Measurements from ENCODE around the gene PTPN5. TPM values are rescaled to one million over a fixed set of nuclear protein-coding genes. Genes with fewer than 3 reads are reported as not detected.
A peak's percentile ranks its signal among the peaks of the same experiment; 100 is the strongest.

The PTPN5 gene
- total RNA-seq, 1 experiment from 2014 or later = 3.0 TPM

GRCh38 chr11:18739685-18740084, 51.9 kb downstream of the PTPN5 start:
- Histone ChIP-seq H3K4me3 (ENCODE audit: insufficient read depth, low read depth, low read length) (no peak overlapping the region), H3K27me3 (ENCODE audit: control insufficient read depth, insufficient read depth, low read length) (no peaks in the 10 kb centered on the region), H3K36me3 (replicated peaks; ENCODE audit: control insufficient read depth, insufficient read depth, low read length) (no peaks in the 10 kb centered on the region)
- DNase-seq = no peak

GRCh38 chr11:18737642-18738041, 54.0 kb downstream of the PTPN5 start:
- no peak for DNase-seq
- Histone ChIP-seq H3K4me3 (ENCODE audit: insufficient read depth, low read depth, low read length) (no peak overlapping the region), H3K27me3 (ENCODE audit: control insufficient read depth, insufficient read depth, low read length) (no peaks in the 10 kb centered on the region), H3K36me3 (replicated peaks; ENCODE audit: control insufficient read depth, insufficient read depth, low read length) (no peaks in the 10 kb centered on the region)

GRCh38 chr11:18736590-18737148, 54.9 kb downstream of the PTPN5 start:
- DNase-seq = peak; percentile 80
- Histone ChIP-seq H3K4me3 (ENCODE audit: insufficient read depth, low read depth, low read length) (no peak overlapping the region), H3K27me3 (ENCODE audit: control insufficient read depth, insufficient read depth, low read length) (no peaks in the 10 kb centered on the region), H3K36me3 (replicated peaks; ENCODE audit: control insufficient read depth, insufficient read depth, low read length) (no peaks in the 10 kb centered on the region)

GRCh38 chr11:18733202-18733601, 58.4 kb downstream of the PTPN5 start:
- DNase-seq = no peak
- H3K4me3 ChIP-seq (ENCODE audit: insufficient read depth, low read depth, low read length) = no peak overlapping the region
- H3K36me3 ChIP-seq (replicated peaks; ENCODE audit: control insufficient read depth, insufficient read depth, low read length) = no peaks in the 10 kb centered on the region
- no peaks in the 10 kb centered on the region for H3K27me3 ChIP-seq (ENCODE audit: control insufficient read depth, insufficient read depth, low read length)

- no peak overlapping the region for H3K4me3 ChIP-seq (ENCODE audit: insufficient read depth, low read depth, low read length)
- peak; percentile 90 for DNase-seq
- no peaks in the 10 kb centered on the region for H3K36me3 ChIP-seq (replicated peaks; ENCODE audit: control insufficient read depth, insufficient read depth, low read length)
- no peaks in the 10 kb centered on the region for H3K27me3 ChIP-seq (ENCODE audit: control insufficient read depth, insufficient read depth, low read length)
Observed at GRCh38 chr11:18731949-18732821, 59.4 kb downstream of the PTPN5 start.

- H3K36me3 ChIP-seq (replicated peaks; ENCODE audit: control insufficient read depth, insufficient read depth, low read length) = no peaks in the 10 kb centered on the region
- H3K27me3 ChIP-seq (ENCODE audit: control insufficient read depth, insufficient read depth, low read length) = no peaks in the 10 kb centered on the region
- DNase-seq = no peak
- no peak overlapping the region for H3K4me3 ChIP-seq (ENCODE audit: insufficient read depth, low read depth, low read length)
Observed at GRCh38 chr11:18731441-18731840, 60.2 kb downstream of the PTPN5 start.

GRCh38 chr11:18730020-18730419, 61.6 kb downstream of the PTPN5 start:
- no peaks in the 10 kb centered on the region for H3K27me3 ChIP-seq (ENCODE audit: control insufficient read depth, insufficient read depth, low read length)

GRCh38 chr11:18729426-18729825, 62.2 kb downstream of the PTPN5 start:
- no peak for DNase-seq

More at GRCh38 chr11:18730020-18730419, 61.6 kb downstream of the PTPN5 start:
- Histone ChIP-seq H3K36me3 (replicated peaks; ENCODE audit: control insufficient read depth, insufficient read depth, low read length) (no peaks in the 10 kb centered on the region), H3K4me3 (ENCODE audit: insufficient read depth, low read depth, low read length) (no peak overlapping the region)
- DNase-seq = no peak

GRCh38 chr11:18728658-18729057, 62.9 kb downstream of the PTPN5 start:
- DNase-seq = no peak
- no peak overlapping the region for H3K4me3 ChIP-seq (ENCODE audit: insufficient read depth, low read depth, low read length)
- H3K27me3 ChIP-seq (ENCODE audit: control insufficient read depth, insufficient read depth, low read length) = no peaks in the 10 kb centered on the region; the same call in 1 of the 2 replicates
- no peaks in the 10 kb centered on the region for H3K36me3 ChIP-seq (replicated peaks; ENCODE audit: control insufficient read depth, insufficient read depth, low read length)

More at GRCh38 chr11:18729426-18729825, 62.2 kb downstream of the PTPN5 start:
- no peaks in the 10 kb centered on the region for H3K36me3 ChIP-seq (replicated peaks; ENCODE audit: control insufficient read depth, insufficient read depth, low read length)
- no peak overlapping the region for H3K4me3 ChIP-seq (ENCODE audit: insufficient read depth, low read depth, low read length)
- no peaks in the 10 kb centered on the region; the same call in 1 of the 2 replicates for H3K27me3 ChIP-seq (ENCODE audit: control insufficient read depth, insufficient read depth, low read length)

GRCh38 chr11:18727479-18728236, 63.9 kb downstream of the PTPN5 start:
- peak; percentile 93 for DNase-seq
- Histone ChIP-seq H3K27me3 (ENCODE audit: control insufficient read depth, insufficient read depth, low read length) (no peaks in the 10 kb centered on the region; the same call in 1 of the 2 replicates), H3K4me3 (ENCODE audit: insufficient read depth, low read depth, low read length) (no peak overlapping the region), H3K36me3 (replicated peaks; ENCODE audit: control insufficient read depth, insufficient read depth, low read length) (no peaks in the 10 kb centered on the region)

- H3K27me3 ChIP-seq (ENCODE audit: control insufficient read depth, insufficient read depth, low read length) = peaks cover 3% of the 10 kb centered on the region; the same call in 1 of the 2 replicates
- DNase-seq = peak; percentile 66
- no peak within 1 kb of the TSS for H3K4me3 ChIP-seq (ENCODE audit: insufficient read depth, low read depth, low read length)
- H3K36me3 ChIP-seq (replicated peaks; ENCODE audit: control insufficient read depth, insufficient read depth, low read length) = no peaks in the 10 kb centered on the region
Observed at GRCh38 chr11:18726040-18726439, 65.6 kb downstream of the PTPN5 start, which contains the start of gene IGSF22. Gene IGSF22 (minus strand): TSS chr11:18726188. CDS start chr11:18724236, 1,952 bp downstream.

GRCh38 chr11:18723991-18724390, 67.6 kb downstream of the PTPN5 start:
- Histone ChIP-seq H3K27me3 (ENCODE audit: control insufficient read depth, insufficient read depth, low read length) (peaks cover 9% of the 10 kb centered on the region; the same call in 1 of the 2 replicates), H3K4me3 (ENCODE audit: insufficient read depth, low read depth, low read length) (no peak overlapping the region), H3K36me3 (replicated peaks; ENCODE audit: control insufficient read depth, insufficient read depth, low read length) (no peaks in the 10 kb centered on the region)
- no peak for DNase-seq

- no peak overlapping the region for H3K4me3 ChIP-seq (ENCODE audit: insufficient read depth, low read depth, low read length)
- no peak for DNase-seq
- H3K36me3 ChIP-seq (replicated peaks; ENCODE audit: control insufficient read depth, insufficient read depth, low read length) = no peaks in the 10 kb centered on the region
- H3K27me3 ChIP-seq (ENCODE audit: control insufficient read depth, insufficient read depth, low read length) = peaks cover 14% of the 10 kb centered on the region; the same call in 1 of the 2 replicates
Observed at GRCh38 chr11:18722293-18722637, 69.3 kb downstream of the PTPN5 start.

- peaks cover 16% of the 10 kb centered on the region; the same call in 1 of the 2 replicates for H3K27me3 ChIP-seq (ENCODE audit: control insufficient read depth, insufficient read depth, low read length)
- peak; percentile 86 for DNase-seq
- peak overlapping the region; percentile 58 for H3K4me3 ChIP-seq (ENCODE audit: insufficient read depth, low read depth, low read length)
- H3K36me3 ChIP-seq (replicated peaks; ENCODE audit: control insufficient read depth, insufficient read depth, low read length) = no peaks in the 10 kb centered on the region
Observed at GRCh38 chr11:18721561-18722292, 69.9 kb downstream of the PTPN5 start.
